NT2/D1 (cell line): ENCODE measurements around the gene PTCRA.

Experiments used
- DNase-seq: peaks from one replicate; pipeline ENCODE4 v3.0.0-alpha.2; 2011; ENCODE audit warnings: low read depth, low spot score
- H3K27me3 ChIP-seq: 2 replicates; pipeline ENCODE4 v1.6.0; 2011; ENCODE audit warnings: mild to moderate bottlenecking; ENCODE audit not compliant: insufficient read length, insufficient read depth
- H3K36me3 ChIP-seq: 2 replicates; pipeline ENCODE4 v1.6.1; 2011; ENCODE audit warnings: mild to moderate bottlenecking, low read length, mixed read lengths; ENCODE audit not compliant: insufficient read depth, insufficient read length
- H3K4me1 ChIP-seq: 2 replicates; pipeline ENCODE4 v1.5.1; 2011; ENCODE audit not compliant: insufficient read depth, insufficient read length
- H3K4me3 ChIP-seq: 2 replicates; pipeline ENCODE4 v1.5.1; 2011; ENCODE audit warnings: low read depth; ENCODE audit not compliant: insufficient read length
- H3K9ac ChIP-seq: 2 replicates; pipeline ENCODE4 v1.6.0; 2011; ENCODE audit warnings: low read depth; ENCODE audit not compliant: insufficient read length
- H3K9me3 ChIP-seq: 2 replicates; pipeline ENCODE4 v1.5.1; 2011; ENCODE audit warnings: mild to moderate bottlenecking, low read length; ENCODE audit not compliant: insufficient read depth
- SUZ12 ChIP-seq: IDR thresholded peaks from 2 replicates; pipeline ENCODE4 v1.6.1; 2011; ENCODE audit not compliant: insufficient read length, insufficient read depth; ENCODE audit errors: extremely low read depth
- YY1 ChIP-seq: IDR thresholded peaks from 2 replicates; pipeline ENCODE4 v1.6.1; 2011; ENCODE audit not compliant: insufficient read length, insufficient read depth
- ZNF274 ChIP-seq: IDR thresholded peaks from 2 replicates; pipeline ENCODE4 v1.6.1; 2011; ENCODE audit warnings: mild to moderate bottlenecking, low read depth, low read length

Gene PTCRA

DNA sequence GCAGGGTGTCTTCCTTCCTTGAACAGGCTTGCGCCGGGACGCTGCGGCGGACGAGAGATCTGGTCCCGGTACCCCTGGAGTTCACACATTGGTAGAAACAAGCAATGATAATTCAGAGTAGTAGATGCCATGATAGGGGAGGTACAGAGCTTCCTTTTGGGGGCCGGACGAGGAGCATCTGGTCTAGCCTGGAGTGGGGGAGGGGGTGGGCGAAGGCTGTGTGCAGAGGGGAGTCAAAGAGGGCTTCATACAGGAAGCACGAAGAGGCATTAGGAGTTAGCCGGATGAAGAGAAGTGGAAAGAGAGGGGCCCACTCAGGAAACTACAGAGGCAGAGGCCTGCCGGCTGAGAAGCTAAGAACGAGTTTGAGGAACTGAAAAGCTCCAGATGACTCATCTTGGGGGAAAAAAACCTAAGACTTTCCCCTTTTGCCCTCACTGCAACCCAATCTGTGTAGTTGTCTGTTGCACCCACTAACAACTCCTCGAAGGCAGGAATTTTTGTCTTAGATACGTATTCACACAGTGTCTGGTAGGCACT lies 14.0 kb downstream of the PTCRA start:
- peak overlapping the region; percentile 88 for H3K9ac ChIP-seq
- H3K9me3 ChIP-seq = no peaks in the 10 kb centered on the region
- DNase-seq = peak; percentile 16
- TF ChIP-seq SUZ12 = no peak
- TF ChIP-seq YY1 = no peak
- no peak for TF ChIP-seq ZNF274
- no peaks in the 10 kb centered on the region for H3K27me3 ChIP-seq
- H3K4me3 ChIP-seq = peak overlapping the region; percentile 71
- H3K36me3 ChIP-seq = peaks cover 23% of the 10 kb centered on the region
- peaks cover 3% of the 10 kb centered on the region for H3K4me1 ChIP-seq

DNA sequence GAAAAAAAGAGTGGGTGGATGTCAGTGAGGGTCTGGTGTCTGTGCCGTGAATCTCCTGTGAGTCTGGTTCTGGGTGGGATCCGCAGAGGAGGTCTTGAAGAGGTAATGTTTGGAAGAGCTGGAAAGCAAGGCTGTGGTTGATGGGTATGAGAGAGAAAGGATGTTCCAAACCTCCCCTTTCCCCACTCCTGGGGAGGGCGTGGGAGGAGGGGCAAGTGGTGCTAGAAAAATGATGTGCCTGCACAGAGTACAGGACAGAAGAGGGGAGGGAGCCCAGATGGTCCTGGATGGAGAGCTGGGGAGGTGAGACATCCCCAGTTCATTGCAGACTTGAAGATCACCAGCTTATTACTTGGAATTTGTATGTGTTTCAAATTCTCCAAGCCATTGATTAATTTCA lies 16.6 kb downstream of the PTCRA start:
- Histone ChIP-seq H3K9ac (no peak overlapping the region), H3K4me3 (no peak overlapping the region), H3K27me3 (no peaks in the 10 kb centered on the region), H3K9me3 (no peaks in the 10 kb centered on the region), H3K36me3 (peaks cover 45% of the 10 kb centered on the region), H3K4me1 (peaks cover 3% of the 10 kb centered on the region)
- no peak for TF ChIP-seq YY1
- DNase-seq = no peak

DNA sequence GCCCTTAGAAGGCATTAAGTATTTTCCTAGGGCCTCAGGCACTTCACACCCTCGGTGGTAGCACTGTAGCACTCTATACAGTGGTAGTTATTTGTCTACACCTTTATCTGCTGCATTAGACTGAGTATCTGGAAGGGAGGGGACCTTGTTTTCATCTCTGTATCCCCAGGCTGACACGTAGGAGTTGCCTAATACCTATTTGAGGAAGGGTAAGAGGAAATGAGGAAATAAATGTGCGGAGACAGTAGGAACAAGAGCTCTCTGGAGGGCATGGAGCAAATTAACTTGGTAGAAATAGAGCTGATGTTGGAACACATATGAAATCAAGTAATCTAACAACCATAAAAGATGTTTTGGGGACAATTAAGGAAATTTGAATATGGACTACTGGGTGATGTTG lies 17.4 kb downstream of the PTCRA start:
- H3K4me3 ChIP-seq = no peak overlapping the region
- peaks cover 3% of the 10 kb centered on the region for H3K4me1 ChIP-seq
- H3K36me3 ChIP-seq = peaks cover 53% of the 10 kb centered on the region
- no peak overlapping the region for H3K9ac ChIP-seq
- TF ChIP-seq ZNF274 (no peak), YY1 (no peak), SUZ12 (no peak)
- H3K9me3 ChIP-seq = no peaks in the 10 kb centered on the region
- no peaks in the 10 kb centered on the region for H3K27me3 ChIP-seq
- no peak for DNase-seq

DNA sequence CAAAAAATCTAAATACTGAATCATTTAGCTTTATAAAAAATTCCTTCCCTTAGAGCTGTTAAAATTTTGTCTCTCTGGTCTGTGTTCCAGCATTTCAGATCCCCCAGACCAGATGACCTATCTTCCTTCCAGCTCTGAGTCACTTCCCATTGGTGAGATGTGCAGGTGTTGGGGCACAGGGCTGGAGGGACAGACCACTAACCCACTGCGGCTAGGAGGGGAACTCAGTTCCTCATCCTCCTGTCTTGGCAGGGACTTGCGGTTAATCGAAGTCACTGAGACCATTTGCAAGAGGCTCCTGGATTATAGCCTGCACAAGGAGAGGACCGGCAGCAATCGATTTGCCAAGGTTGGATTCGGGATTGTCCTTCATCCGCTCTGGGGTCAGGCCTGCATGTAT lies 19.5 kb downstream of the PTCRA start:
- Histone ChIP-seq H3K27me3 (no peaks in the 10 kb centered on the region), H3K4me1 (peaks cover 3% of the 10 kb centered on the region), H3K9me3 (no peaks in the 10 kb centered on the region), H3K4me3 (no peak overlapping the region), H3K9ac (no peak overlapping the region), H3K36me3 (peaks cover 72% of the 10 kb centered on the region)
- no peak for DNase-seq
- no peak for TF ChIP-seq YY1
- TF ChIP-seq SUZ12 = no peak
- TF ChIP-seq ZNF274 = no peak

DNA sequence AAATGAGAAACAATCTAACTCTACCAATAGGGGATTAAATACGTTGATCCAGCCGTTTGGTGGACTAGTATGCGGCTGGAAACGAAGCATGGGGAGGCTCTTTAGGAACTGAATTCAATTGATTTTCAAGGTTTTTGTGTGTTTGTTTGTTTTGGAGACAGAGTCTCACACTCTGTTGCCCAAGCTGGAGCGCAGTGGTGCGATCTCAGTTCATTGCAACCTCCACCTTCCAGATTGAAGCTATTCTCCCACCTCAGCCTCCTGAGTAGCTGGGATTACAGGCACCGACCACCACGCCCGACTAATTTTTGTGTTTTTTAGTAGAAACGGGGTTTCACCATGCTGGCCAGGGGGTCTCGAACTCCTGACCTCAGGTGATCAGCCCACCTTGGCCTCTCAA lies 20.5 kb downstream of the PTCRA start:
- TF ChIP-seq SUZ12 = no peak
- no peak for TF ChIP-seq ZNF274
- no peak for TF ChIP-seq YY1
- DNase-seq = no peak
- peaks cover 3% of the 10 kb centered on the region for H3K4me1 ChIP-seq
- no peak overlapping the region for H3K4me3 ChIP-seq
- H3K9me3 ChIP-seq = no peaks in the 10 kb centered on the region
- peaks cover 77% of the 10 kb centered on the region for H3K36me3 ChIP-seq
- H3K9ac ChIP-seq = no peak overlapping the region
- H3K27me3 ChIP-seq = no peaks in the 10 kb centered on the region

DNA sequence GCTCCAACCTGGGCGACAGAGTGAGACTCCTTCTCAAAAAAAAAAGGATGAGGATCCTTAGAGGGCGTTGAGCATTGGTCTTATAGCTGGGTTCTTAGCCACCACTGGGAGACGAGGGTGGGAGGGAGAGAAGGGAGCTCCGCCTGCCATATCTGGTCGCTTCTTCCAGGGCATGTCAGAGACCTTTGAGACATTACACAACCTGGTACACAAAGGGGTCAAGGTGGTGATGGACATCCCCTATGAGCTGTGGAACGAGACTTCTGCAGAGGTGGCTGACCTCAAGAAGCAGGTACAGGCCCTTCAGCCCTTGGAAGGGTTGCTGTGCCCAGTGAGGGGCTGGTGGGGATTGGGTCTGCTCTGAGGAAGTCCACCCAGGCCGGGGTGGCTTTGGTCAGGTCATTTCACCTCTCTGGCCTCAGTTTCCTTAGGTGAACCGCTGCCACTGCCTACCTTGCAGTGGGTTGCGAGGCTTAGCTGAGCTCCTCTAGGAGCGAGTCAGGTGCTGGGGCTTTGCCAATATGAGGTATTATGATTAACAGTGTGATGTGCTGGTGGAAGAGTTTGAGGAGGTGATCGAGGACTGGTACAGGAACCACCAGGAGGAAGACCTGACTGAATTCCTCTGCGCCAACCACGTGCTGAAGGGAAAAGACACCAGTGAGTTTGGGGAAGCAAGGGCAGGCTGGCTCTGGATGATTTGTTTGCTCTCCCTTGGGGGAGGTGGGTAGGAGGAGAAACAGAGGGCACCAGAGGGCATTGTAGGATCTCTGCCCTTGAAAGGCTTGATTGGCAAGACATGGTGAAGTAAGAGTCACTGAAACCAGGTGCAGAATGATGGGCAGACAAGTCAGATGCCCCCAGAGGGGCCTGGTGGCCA lies 21.9 kb downstream of the PTCRA start:
- Histone ChIP-seq H3K9ac (no peak overlapping the region), H3K36me3 (peaks cover 68% of the 10 kb centered on the region), H3K27me3 (no peaks in the 10 kb centered on the region), H3K9me3 (no peaks in the 10 kb centered on the region), H3K4me3 (no peak overlapping the region), H3K4me1 (no peaks in the 10 kb centered on the region)
- no peak for DNase-seq
- no peak for TF ChIP-seq SUZ12
- TF ChIP-seq ZNF274 = no peak
- TF ChIP-seq YY1 = no peak

DNA sequence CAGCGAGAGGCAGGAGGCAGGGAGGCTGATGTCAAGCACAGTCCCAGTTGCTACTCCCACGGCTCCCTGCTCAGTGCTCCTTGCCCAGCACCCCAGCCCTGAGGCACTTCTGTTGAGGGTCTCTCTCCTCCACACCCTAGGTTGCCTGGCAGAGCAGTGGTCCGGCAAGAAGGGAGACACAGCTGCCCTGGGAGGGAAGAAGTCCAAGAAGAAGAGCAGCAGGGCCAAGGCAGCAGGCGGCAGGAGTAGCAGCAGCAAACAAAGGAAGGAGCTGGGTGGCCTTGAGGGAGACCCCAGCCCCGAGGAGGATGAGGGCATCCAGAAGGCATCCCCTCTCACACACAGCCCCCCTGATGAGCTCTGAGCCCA lies 22.6 kb downstream of the PTCRA start:
- Histone ChIP-seq H3K4me1 (no peaks in the 10 kb centered on the region), H3K9me3 (no peaks in the 10 kb centered on the region), H3K9ac (no peak overlapping the region), H3K36me3 (peaks cover 63% of the 10 kb centered on the region), H3K4me3 (no peak overlapping the region), H3K27me3 (no peaks in the 10 kb centered on the region)
- TF ChIP-seq YY1 (no peak), ZNF274 (no peak), SUZ12 (no peak)
- no peak for DNase-seq
